ENCODE data around the gene RAMP2. TPM values are rescaled to one million over a fixed set of nuclear protein-coding genes. Genes with fewer than 3 reads are reported as not detected.

Gene RAMP2
- total and polyA plus RNA-seq, 2 of the 13 experiments (the other 11 are each of a cell fraction or from before 2014, with no cell fraction given): 1.4 to 5.2 TPM

DNA sequence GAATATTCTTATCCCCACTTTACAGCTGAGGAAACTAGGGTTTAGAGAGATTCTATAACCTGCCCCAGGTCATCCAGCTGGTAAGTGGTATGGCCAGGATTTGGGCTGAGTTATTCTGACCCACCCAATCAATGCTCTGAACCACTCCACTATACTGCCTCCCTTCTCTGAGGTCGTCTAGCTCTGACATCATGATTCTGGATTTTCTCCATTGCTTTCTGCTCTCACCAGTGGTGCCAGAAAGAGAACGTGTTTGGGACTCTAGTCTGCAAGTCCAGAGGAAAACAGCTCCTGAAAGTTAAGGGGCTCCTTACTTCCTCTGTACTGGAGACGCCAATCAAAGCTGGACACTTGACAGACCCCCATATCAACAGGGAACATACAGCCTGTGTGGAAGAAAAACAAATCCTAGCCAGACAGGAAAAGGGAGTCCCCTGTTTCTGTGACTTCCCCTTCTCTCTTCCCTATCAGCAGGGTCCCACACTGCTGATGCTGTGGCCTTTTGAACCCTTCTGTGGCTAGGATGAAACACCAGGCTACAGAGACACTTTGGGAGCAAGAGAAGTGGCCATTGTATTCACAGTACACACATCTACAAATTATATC lies 10.2 kb upstream of the RAMP2 start:
- intact Hi-C loops (cut with micrococcal nuclease; ENCODE audit: unreplicated experiment): no loop called here
- H3K9me3 ChIP-seq (ENCODE audit: low read length): no peaks in the 10 kb centered on the region
- no peaks in the 10 kb centered on the region for H4K20me1 ChIP-seq (ENCODE audit: insufficient read depth, low read length)
- 49% methylated on average over 3 of the region's 3 CpGs for WGBS (ENCODE audit: low lambda C conversion rate)
- no peak overlapping the region for H3K27ac ChIP-seq (ENCODE audit: extremely low read length, insufficient read depth, low read length)
- DNase-seq (ENCODE audit: low spot score) (no peak), FAIRE-seq (no peak), ATAC-seq (0 out of 3 replicates have a peak, but pooled peaks have one; percentile 11)
- 0 out of 2 replicates have a peak, but pooled peaks have one; percentile 4 for TF ChIP-seq TBX2 (CRISPR knock-in tag; IDR thresholded peaks at IDR 0.05; ENCODE audit: borderline replicate concordance)
- no peak for TF ChIP-seq ZNF281 (CRISPR knock-in tag; IDR thresholded peaks at IDR 0.05; ENCODE audit: borderline replicate concordance)
- H2AFZ ChIP-seq (ENCODE audit: low read length): no peak overlapping the region
- in situ Hi-C loops (cut with HindIII; ENCODE audit: extremely low pct_ligation_motif_present, low pct_unique_long_range_greater_than_20kb): no loop called here
- CTCF ChIA-PET (ENCODE audit: low intra/inter-chr PET ratio, low total read pairs): no interaction called here
- H3K9ac ChIP-seq (ENCODE audit: insufficient read depth, low read depth, low read length): no peak overlapping the region
- no peaks in the 10 kb centered on the region for H3K36me3 ChIP-seq (replicated peaks in 1 of 2; ENCODE audit: control insufficient read depth in 1 of 2, insufficient read depth in 2 of 2, low read length in 2 of 2)
- no peaks in the 10 kb centered on the region for H3K79me2 ChIP-seq (ENCODE audit: insufficient read depth, low read length)
- no peaks in the 10 kb centered on the region for H3K27me3 ChIP-seq (ENCODE audit: control insufficient read depth in 1 of 2, insufficient read depth in 2 of 2, low read length in 2 of 2)
- POLR2A ChIA-PET: interaction anchor here (0.6 to 4.4 kb wide), 10 partner anchors 10 to 374 kb away, joined by 3 to 45 read pairs (median 6); partner anchors contain the start of genes BECN1, BRCA1, CNTD1 and COA3
- BruUV-seq (replicated peaks): no TSS peak
- peak overlapping the region; percentile 14 for H3K4me2 ChIP-seq (ENCODE audit: low read depth, low read length)
- H3K4me3 ChIP-seq (replicated peaks in 1 of 3; ENCODE audit: insufficient read depth in 1 of 3, low read depth in 2 of 3, low read length in 3 of 3): no peak overlapping the region
- H3K4me1 ChIP-seq (ENCODE audit: insufficient read depth, low read length): peaks cover 40% of the 10 kb centered on the region

DNA sequence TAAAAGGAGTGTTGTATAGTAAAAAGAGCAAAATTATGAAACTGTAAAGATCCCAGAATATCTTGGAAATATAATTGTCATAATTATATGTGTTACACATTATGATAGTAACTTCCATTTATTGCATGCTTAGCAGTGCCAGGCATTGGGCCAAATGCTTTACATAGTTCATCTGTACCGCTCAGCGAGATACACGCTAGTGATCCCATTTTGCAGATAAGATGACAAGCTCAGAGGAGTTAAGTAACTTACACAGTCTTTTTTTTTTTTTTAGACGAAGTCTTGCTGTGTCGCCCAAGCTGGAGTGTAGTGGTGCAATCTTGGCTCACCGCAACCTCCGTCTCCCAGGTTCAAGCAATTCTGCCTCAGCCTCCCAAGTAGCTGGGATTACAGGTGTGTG lies 9.4 kb upstream of the RAMP2 start:
- Histone ChIP-seq H3K4me3 (replicated peaks in 1 of 3; ENCODE audit: insufficient read depth in 1 of 3, low read depth in 2 of 3, low read length in 3 of 3) (no peak overlapping the region), H3K4me2 (ENCODE audit: low read depth, low read length) (no peak overlapping the region), H4K20me1 (ENCODE audit: insufficient read depth, low read length) (no peaks in the 10 kb centered on the region), H3K9ac (ENCODE audit: insufficient read depth, low read depth, low read length) (no peak overlapping the region), H3K36me3 (replicated peaks in 1 of 2; ENCODE audit: control insufficient read depth in 1 of 2, insufficient read depth in 2 of 2, low read length in 2 of 2) (no peaks in the 10 kb centered on the region), H3K4me1 (ENCODE audit: insufficient read depth, low read length) (peaks cover 40% of the 10 kb centered on the region), H2AFZ (ENCODE audit: low read length) (no peak overlapping the region), H3K9me3 (ENCODE audit: low read length) (no peaks in the 10 kb centered on the region), H3K79me2 (ENCODE audit: insufficient read depth, low read length) (no peaks in the 10 kb centered on the region), H3K27me3 (ENCODE audit: control insufficient read depth in 1 of 2, insufficient read depth in 2 of 2, low read length in 2 of 2) (no peaks in the 10 kb centered on the region), H3K27ac (ENCODE audit: extremely low read length, insufficient read depth, low read length) (no peak overlapping the region)
- in situ Hi-C loops (cut with HindIII; ENCODE audit: extremely low pct_ligation_motif_present, low pct_unique_long_range_greater_than_20kb) (no loop called here), intact Hi-C loops (cut with micrococcal nuclease; ENCODE audit: unreplicated experiment) (no loop called here)
- BruUV-seq (replicated peaks): no TSS peak
- DNase-seq (ENCODE audit: low spot score) (no peak), FAIRE-seq (no peak), ATAC-seq (no peak)
- WGBS (ENCODE audit: low lambda C conversion rate): 70% methylated on average over 7 of the region's 7 CpGs
- POLR2A ChIA-PET: no interaction called here
- CTCF ChIA-PET (ENCODE audit: low intra/inter-chr PET ratio, low total read pairs): no interaction called here
- TF ChIP-seq ZBTB20 (CRISPR knock-in tag; IDR thresholded peaks at IDR 0.05; ENCODE audit: borderline replicate concordance, low read depth) (no peak), PAF1 (CRISPR knock-in tag; IDR thresholded peaks at IDR 0.05) (no peak), PCBP2 (optimal IDR thresholded peaks at IDR 0.05; ENCODE audit: low read depth, low read length, poor library complexity, severe bottlenecking) (no peak), ZNF710 (CRISPR knock-in tag; IDR thresholded peaks at IDR 0.05; ENCODE audit: borderline replicate concordance) (no peak), GPN1 (CRISPR knock-in tag; IDR thresholded peaks at IDR 0.05; ENCODE audit: borderline replicate concordance) (no peak), ZNF772 (CRISPR knock-in tag; IDR thresholded peaks at IDR 0.05) (no peak), NR2C2 (CRISPR knock-in tag; IDR thresholded peaks at IDR 0.05; ENCODE audit: borderline replicate concordance) (no peak), LCORL (IDR thresholded peaks at IDR 0.05) (no peak), LCORL (CRISPR knock-in tag; IDR thresholded peaks at IDR 0.05) (no peak)
